Sigmoid colon (tissue), 4 donors: ENCODE data around the gene TOP2B.

Experiments used
- EP300 ChIP-seq, 4 donors: sonication (generic); formaldehyde crosslinking; IDR thresholded peaks; one replicate each; pipeline ENCODE4 v1.6.1; 2017; ENCODE audit warnings: antibody characterized with exemption in 4 of 4
- POLR2A ChIP-seq, 2 donors: fragments of 450-650 bp; IDR thresholded peaks; one replicate each; pipeline ENCODE4 v1.6.1; 2016; ENCODE audit warnings: antibody characterized with exemption in 2 of 2, mild to moderate bottlenecking in 2 of 2, moderate library complexity in 2 of 2
- POLR2AphosphoS5 ChIP-seq, 4 donors: sonication (generic); formaldehyde crosslinking; IDR thresholded peaks; one replicate each; pipeline ENCODE4 v1.6.1; 2017; ENCODE audit warnings: antibody characterized with exemption in 4 of 4
- TF ChIP-seq, protein P1 (sequence below), 4 experiments: fragments of 450-650 bp in 3 of 4; fragments of 200-600 bp in 1 of 4; IDR thresholded peaks; one replicate each; pipeline ENCODE4 v1.5.1; 2016 to 2019; ENCODE audit warnings: antibody characterized with exemption in 4 of 4, mild to moderate bottlenecking in 3 of 4, moderate library complexity in 2 of 4

DNA sequence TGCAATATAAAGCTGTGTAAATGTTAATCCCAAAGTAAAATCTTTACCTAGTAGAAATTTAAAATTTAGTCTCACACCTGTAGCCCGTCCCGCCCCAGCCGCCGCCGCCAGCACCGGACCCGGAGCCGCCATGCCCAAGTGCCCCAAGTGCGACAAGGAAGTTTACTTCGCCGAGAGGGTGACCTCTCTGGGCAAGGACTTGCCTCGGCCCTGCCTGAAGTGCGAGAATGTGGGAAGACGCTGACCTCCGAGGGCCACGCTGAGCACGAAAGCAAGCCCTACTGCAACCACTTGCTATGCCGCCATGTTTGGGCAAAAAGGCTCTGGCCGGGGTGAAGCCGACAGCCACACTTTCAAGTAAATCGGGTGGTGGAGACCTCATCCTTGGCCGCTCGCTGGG, 22.1 kb upstream of the TOP2B start:
- TF ChIP-seq, protein P1, sequence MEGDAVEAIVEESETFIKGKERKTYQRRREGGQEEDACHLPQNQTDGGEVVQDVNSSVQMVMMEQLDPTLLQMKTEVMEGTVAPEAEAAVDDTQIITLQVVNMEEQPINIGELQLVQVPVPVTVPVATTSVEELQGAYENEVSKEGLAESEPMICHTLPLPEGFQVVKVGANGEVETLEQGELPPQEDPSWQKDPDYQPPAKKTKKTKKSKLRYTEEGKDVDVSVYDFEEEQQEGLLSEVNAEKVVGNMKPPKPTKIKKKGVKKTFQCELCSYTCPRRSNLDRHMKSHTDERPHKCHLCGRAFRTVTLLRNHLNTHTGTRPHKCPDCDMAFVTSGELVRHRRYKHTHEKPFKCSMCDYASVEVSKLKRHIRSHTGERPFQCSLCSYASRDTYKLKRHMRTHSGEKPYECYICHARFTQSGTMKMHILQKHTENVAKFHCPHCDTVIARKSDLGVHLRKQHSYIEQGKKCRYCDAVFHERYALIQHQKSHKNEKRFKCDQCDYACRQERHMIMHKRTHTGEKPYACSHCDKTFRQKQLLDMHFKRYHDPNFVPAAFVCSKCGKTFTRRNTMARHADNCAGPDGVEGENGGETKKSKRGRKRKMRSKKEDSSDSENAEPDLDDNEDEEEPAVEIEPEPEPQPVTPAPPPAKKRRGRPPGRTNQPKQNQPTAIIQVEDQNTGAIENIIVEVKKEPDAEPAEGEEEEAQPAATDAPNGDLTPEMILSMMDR (IDR thresholded peaks at IDR 0.05), result no peak
- TF ChIP-seq POLR2A (IDR thresholded peaks at IDR 0.05) (no peak), POLR2AphosphoS5 (IDR thresholded peaks at IDR 0.05) (no peak), EP300 (IDR thresholded peaks at IDR 0.05) (no peak)
